ENCODE data around the gene MPRIP.

Gene MPRIP

GRCh38 chr17:17089796-17090641 is 47.8 kb downstream of the MPRIP start:
- no peak for DNase-seq

- DNase-seq = no peak
These were observed 48.4 kb downstream of the MPRIP start for GRCh38 chr17:17090642-17091103.

- no peak for DNase-seq
These were observed 49.0 kb downstream of the MPRIP start for GRCh38 chr17:17091276-17091675.

GRCh38 chr17:17091856-17092756 is 49.8 kb downstream of the MPRIP start:
- DNase-seq = no peak

- DNase-seq = no peak
These were observed 51.5 kb downstream of the MPRIP start for GRCh38 chr17:17093764-17094163.

GRCh38 chr17:17096438-17097178 is 54.4 kb downstream of the MPRIP start:
- no peak for DNase-seq

GRCh38 chr17:17097763-17098345 is 55.6 kb downstream of the MPRIP start:
- DNase-seq = no peak

- DNase-seq = no peak
These were observed 56.4 kb downstream of the MPRIP start for GRCh38 chr17:17098551-17099179.

- no peak for DNase-seq
These were observed 59.9 kb downstream of the MPRIP start for GRCh38 chr17:17102176-17102575.

- no peak for DNase-seq
These were observed 60.9 kb downstream of the MPRIP start for GRCh38 chr17:17103160-17103559.

GRCh38 chr17:17104036-17104435 is 61.8 kb downstream of the MPRIP start:
- DNase-seq = no peak

- no peak for DNase-seq
These were observed 62.2 kb downstream of the MPRIP start for GRCh38 chr17:17104494-17104893.

- DNase-seq = no peak
These were observed 63.7 kb downstream of the MPRIP start for GRCh38 chr17:17105976-17106375.

GRCh38 chr17:17106756-17107155 is 64.5 kb downstream of the MPRIP start:
- DNase-seq = no peak

- DNase-seq = no peak
These were observed 65.0 kb downstream of the MPRIP start for GRCh38 chr17:17107281-17107680.

- DNase-seq = no peak
These were observed 65.7 kb downstream of the MPRIP start for GRCh38 chr17:17107891-17108431.

- no peak for DNase-seq
These were observed 66.3 kb downstream of the MPRIP start for GRCh38 chr17:17108451-17109049.

GRCh38 chr17:17109256-17109655 is 67.0 kb downstream of the MPRIP start:
- no peak for DNase-seq

GRCh38 chr17:17109907-17110306 is 67.7 kb downstream of the MPRIP start:
- no peak for DNase-seq

GRCh38 chr17:17110520-17110919 is 68.3 kb downstream of the MPRIP start:
- DNase-seq = no peak
